ENCODE data around the gene RAB11B.
"Not testable (repeated sequence)": the region's sequence is repeated elsewhere in the genome, so short reads cannot be mapped to it uniquely, and the experiment has no call there.

GRCh38 chr19:8379156-8379891, 10.8 kb upstream of the RAB11B start:
- TF ChIP-seq, protein P1, sequence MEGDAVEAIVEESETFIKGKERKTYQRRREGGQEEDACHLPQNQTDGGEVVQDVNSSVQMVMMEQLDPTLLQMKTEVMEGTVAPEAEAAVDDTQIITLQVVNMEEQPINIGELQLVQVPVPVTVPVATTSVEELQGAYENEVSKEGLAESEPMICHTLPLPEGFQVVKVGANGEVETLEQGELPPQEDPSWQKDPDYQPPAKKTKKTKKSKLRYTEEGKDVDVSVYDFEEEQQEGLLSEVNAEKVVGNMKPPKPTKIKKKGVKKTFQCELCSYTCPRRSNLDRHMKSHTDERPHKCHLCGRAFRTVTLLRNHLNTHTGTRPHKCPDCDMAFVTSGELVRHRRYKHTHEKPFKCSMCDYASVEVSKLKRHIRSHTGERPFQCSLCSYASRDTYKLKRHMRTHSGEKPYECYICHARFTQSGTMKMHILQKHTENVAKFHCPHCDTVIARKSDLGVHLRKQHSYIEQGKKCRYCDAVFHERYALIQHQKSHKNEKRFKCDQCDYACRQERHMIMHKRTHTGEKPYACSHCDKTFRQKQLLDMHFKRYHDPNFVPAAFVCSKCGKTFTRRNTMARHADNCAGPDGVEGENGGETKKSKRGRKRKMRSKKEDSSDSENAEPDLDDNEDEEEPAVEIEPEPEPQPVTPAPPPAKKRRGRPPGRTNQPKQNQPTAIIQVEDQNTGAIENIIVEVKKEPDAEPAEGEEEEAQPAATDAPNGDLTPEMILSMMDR (IDR thresholded peaks at IDR 0.05), result not testable (repeated sequence)
- TF ChIP-seq POLR2A, POLR2AphosphoS5 (IDR thresholded peaks at IDR 0.05): not testable (repeated sequence)

All from gastroesophageal sphincter (tissue), 3 donors.